Activated CD4-positive, alpha-beta T cell treated with anti-CD3 and anti-CD28 coated beads, Interleukin-2, amount 10 ng/mL, durations not matched to agents 7 days and 5 days (primary cell): Measurements from ENCODE around the gene CPVL. TPM values are rescaled to one million over a fixed set of nuclear protein-coding genes. Genes with fewer than 3 reads are reported as not detected.

Experiments
- CTCF ChIA-PET: fragments of 350-600 bp; sonication (Branson Sonifier 250); formaldehyde crosslinking; loops from one replicate; lab custom pipeline; 2021; ENCODE audit warnings: antibody characterized with exemption; lab: Charles Lee
- POLR2A ChIA-PET: fragments of 350-600 bp; sonication (Branson Sonifier 250); formaldehyde crosslinking; loops from one replicate; lab custom pipeline; 2021; ENCODE audit warnings: antibody characterized with exemption; lab: Charles Lee
- DNase-seq: peaks from one replicate; pipeline ENCODE4 v3.0.0-alpha.2; 2020
- H3K27ac Mint-ChIP-seq: one replicate; pipeline ENCODE4 v1.8.0; 2021; ENCODE audit warnings: mild to moderate bottlenecking, moderate library complexity, mixed read lengths
- H3K27me3 Mint-ChIP-seq: one replicate; pipeline ENCODE4 v1.8.0; 2021; ENCODE audit warnings: mixed read lengths
- H3K36me3 Mint-ChIP-seq: one replicate; pipeline ENCODE4 v1.8.0; 2021; ENCODE audit warnings: low read depth, mixed read lengths
- H3K4me1 Mint-ChIP-seq: one replicate; pipeline ENCODE4 v1.8.0; 2021; ENCODE audit warnings: mixed read lengths
- H3K4me3 Mint-ChIP-seq: one replicate; pipeline ENCODE4 v1.8.0; 2021; ENCODE audit warnings: mild to moderate bottlenecking, moderate library complexity, mixed read lengths
- H3K9me3 Mint-ChIP-seq: one replicate; pipeline ENCODE4 v1.8.0; 2021; ENCODE audit warnings: mixed read lengths
- total RNA-seq, 2 experiments: library from RNA; stranded (reverse); gene quantifications; one replicate each; pipeline ENCODE4 v1.2.3, GENCODE V29; 2021

The CPVL gene
- total RNA-seq, 2 experiments from 2014 or later = not detected

DNA sequence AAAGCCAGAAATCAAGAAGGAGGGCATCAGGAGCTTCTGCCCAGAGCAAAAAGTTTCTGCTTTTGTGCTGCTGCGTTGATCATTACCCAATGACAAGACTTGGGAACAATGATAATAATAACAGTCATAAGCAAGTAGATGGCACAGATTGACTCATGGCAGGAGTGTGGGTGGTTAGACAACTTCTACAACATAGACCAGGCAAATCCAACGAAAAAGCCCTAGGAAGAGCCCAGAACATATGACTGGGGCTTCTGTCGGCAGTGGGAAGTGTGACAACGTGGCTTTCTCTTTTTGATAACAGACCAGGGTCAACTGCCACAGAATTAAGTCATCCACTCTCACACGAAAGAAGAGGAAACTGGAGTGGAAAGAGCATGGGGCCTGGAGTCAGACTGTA, 102.8 kb downstream of the CPVL start:
- ChIA-PET CTCF (interaction anchor here (1.1 kb wide), 1 partner anchor 37 kb away, joined by 3 read pairs; no protein-coding TSS in a partner anchor), POLR2A (no interaction called here)
- peaks cover 11% of the 10 kb centered on the region for H3K27me3 Mint-ChIP-seq
- DNase-seq = no peak
- no peak overlapping the region for H3K4me3 Mint-ChIP-seq
- H3K27ac Mint-ChIP-seq = no peak overlapping the region
- no peaks in the 10 kb centered on the region for H3K4me1 Mint-ChIP-seq
- H3K9me3 Mint-ChIP-seq = peaks cover 5% of the 10 kb centered on the region
- H3K36me3 Mint-ChIP-seq = no peaks in the 10 kb centered on the region

DNA sequence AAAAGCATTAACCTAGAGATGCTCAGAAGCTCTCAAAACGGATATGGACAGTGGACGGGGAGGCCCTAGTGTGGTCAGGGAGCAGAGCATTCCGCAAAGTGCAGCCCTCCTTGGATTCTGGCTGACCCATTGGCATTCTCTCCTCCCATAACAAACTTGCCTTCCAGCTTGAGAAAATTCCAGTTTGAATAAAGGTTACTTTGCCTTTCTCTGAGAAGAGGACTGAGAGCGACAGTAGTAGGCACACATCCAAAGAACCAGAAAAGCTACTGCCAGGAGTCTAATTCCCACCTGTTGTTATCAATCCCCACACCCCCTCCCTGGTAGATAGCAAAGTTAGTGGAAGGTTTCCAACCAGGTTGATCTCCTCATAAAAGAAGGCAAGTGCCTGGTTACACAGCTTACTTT, 103.5 kb downstream of the CPVL start:
- Mint-ChIP-seq H3K4me1 (peaks cover 2% of the 10 kb centered on the region), H3K9me3 (peaks cover 5% of the 10 kb centered on the region), H3K27me3 (peaks cover 8% of the 10 kb centered on the region), H3K36me3 (no peaks in the 10 kb centered on the region), H3K27ac (no peak overlapping the region), H3K4me3 (no peak overlapping the region)
- DNase-seq = no peak
- POLR2A ChIA-PET = no interaction called here
- CTCF ChIA-PET = interaction anchor here (0.6 to 1.2 kb wide), 3 partner anchors 13 to 38 kb away, joined by 3 read pairs; no protein-coding TSS in a partner anchor

DNA sequence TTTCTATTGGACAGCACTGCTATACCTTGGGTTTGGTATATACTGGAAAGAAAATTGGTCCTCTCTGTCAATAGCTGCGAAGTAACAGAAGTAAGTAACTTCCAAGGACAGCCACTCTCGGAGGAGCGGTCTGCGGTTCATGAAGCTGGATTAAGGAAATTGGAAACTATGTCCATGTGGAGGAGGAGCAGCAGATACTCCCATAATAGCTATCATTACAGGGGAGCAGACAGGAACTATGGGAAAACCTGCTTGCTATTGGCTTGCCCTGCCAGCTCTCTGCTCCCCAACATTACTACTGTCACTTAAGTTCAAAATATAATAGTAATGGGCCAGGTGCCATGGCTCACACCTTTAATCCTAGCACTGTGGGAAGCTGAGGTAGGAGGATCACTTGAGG, 104.3 kb downstream of the CPVL start:
- H3K27ac Mint-ChIP-seq = no peak overlapping the region
- H3K4me1 Mint-ChIP-seq = peaks cover 2% of the 10 kb centered on the region
- POLR2A ChIA-PET = no interaction called here
- no peaks in the 10 kb centered on the region for H3K36me3 Mint-ChIP-seq
- peaks cover 4% of the 10 kb centered on the region for H3K9me3 Mint-ChIP-seq
- H3K4me3 Mint-ChIP-seq = no peak overlapping the region
- peaks cover 6% of the 10 kb centered on the region for H3K27me3 Mint-ChIP-seq
- no peak for DNase-seq
- CTCF ChIA-PET = interaction anchor here (1.2 kb wide), 1 partner anchor 14 kb away, joined by 3 read pairs; no protein-coding TSS in a partner anchor

DNA sequence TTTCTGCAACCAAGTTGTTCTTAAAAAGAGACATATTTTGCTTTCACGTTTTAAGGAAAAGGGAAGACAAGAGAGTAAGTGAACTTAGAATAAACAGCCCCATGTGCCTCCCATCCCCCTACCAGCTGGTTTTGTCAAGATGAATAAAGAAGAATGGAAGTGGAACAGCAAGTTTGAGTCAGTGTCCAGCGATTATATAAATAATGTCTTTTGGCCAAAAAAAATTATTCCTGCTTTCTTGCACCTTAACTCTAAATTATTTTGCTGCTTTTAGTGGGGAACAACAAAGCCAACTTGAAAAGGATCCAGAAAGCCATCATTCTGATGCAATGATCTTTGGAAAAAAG, 105.8 kb downstream of the CPVL start:
- Mint-ChIP-seq H3K4me3 (no peak overlapping the region), H3K27ac (no peak overlapping the region), H3K9me3 (peaks cover 3% of the 10 kb centered on the region), H3K27me3 (peaks cover 6% of the 10 kb centered on the region), H3K4me1 (peaks cover 14% of the 10 kb centered on the region), H3K36me3 (no peaks in the 10 kb centered on the region)
- ChIA-PET CTCF (interaction anchor here (0.6 to 1.1 kb wide), 2 partner anchors 16 to 26 kb away, joined by 3 to 4 read pairs; no protein-coding TSS in a partner anchor), POLR2A (no interaction called here)
- DNase-seq = no peak

DNA sequence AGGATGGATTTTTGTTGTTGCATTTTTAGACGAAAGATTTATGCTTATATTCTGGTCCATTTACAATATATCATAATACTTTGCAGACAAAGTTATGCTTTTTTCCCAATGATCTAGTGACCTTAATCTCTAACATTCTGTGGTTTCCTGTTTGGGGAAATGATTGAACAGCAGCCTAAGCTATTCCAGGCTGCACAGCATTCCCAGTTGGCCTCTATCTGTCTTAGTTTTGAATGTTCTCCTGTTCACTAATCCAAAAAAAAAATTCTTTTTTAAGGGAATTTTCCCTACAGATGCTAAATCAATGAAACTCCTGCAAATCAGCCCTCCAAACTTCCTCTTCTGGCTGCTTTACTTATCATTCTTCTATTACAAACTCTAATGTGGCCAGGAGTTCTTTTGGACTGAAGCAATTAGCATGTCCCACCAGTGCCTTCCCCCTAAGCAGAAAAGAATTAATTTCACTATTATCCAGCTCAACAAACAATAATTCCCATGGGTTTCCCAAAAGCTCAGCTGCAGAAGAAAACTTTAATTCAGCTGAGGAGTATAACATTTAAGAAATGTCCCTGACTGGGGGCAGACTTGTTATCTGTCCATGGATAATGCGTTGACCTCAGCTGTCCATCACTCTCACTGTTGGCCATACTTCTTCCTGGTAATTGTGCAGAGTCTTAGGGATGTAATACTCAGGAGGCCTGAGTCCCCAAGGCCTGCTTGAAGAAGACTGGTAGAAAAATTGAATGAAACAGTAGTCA, 106.3 kb downstream of the CPVL start:
- no peak for DNase-seq
- Mint-ChIP-seq H3K36me3 (no peaks in the 10 kb centered on the region), H3K4me3 (no peak overlapping the region), H3K9me3 (peaks cover 3% of the 10 kb centered on the region), H3K4me1 (peaks cover 20% of the 10 kb centered on the region), H3K27me3 (peaks cover 6% of the 10 kb centered on the region), H3K27ac (no peak overlapping the region)
- POLR2A ChIA-PET = no interaction called here
- CTCF ChIA-PET = interaction anchor here (1.1 kb wide), 1 partner anchor 15 kb away, joined by 3 read pairs; no protein-coding TSS in a partner anchor

DNA sequence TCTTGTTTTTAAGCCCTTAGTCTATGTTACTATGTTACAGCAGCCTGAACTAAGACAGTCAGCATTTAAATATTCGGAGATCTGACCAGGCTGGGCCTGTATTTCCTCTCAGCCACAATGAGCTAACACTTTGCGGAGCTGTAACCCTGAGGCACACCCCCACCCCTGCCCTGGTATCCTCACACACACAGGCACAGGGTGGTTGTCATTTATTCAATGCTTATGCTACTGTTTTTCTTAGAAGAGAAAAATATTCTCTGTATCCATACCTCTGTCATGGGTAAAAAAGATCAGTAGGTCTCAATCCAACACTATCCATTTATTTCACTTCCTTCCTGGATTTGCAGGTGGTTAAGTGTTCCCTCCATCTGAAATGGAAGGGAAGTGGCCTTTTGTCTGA, 107.9 kb downstream of the CPVL start:
- ChIA-PET CTCF (no interaction called here), POLR2A (no interaction called here)
- Mint-ChIP-seq H3K4me1 (peaks cover 20% of the 10 kb centered on the region), H3K36me3 (no peaks in the 10 kb centered on the region), H3K9me3 (peaks cover 3% of the 10 kb centered on the region), H3K4me3 (no peak overlapping the region), H3K27ac (no peak overlapping the region), H3K27me3 (peaks cover 6% of the 10 kb centered on the region)
- no peak for DNase-seq

DNA sequence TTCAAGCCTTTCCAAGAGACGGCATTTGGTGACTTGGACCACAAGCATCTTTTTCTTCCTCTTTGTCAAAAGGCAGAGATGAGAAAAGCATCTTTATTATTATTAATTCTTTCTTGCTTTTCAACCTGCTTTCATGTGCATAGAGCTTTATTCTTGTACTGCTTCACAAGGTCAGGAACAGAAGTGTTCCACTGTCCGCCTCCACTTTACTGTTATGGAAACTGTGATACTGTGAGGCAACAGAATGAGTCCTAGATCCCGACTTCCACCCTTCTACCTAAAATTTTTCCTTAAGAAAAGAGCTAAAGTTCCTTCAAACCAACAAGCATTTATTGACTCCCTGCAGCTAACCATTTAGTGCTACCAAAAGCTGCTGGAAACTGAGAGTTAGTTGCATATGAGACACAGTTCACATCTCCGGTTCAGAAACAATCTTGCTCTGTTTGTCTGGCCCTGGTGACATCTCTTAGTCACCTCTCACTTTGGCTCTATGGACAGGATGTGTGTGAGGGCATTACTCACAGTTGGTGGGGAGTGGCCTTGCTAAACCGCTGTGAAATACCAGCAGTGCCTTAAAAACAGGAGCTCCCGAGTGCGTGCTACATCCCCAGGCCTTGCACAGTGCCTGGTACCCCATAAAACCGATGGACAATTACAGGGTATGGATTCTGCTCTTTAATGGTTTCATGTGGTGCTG, 111.1 kb downstream of the CPVL start:
- peaks cover 3% of the 10 kb centered on the region for H3K9me3 Mint-ChIP-seq
- H3K36me3 Mint-ChIP-seq = no peaks in the 10 kb centered on the region
- POLR2A ChIA-PET = no interaction called here
- CTCF ChIA-PET = no interaction called here
- peak; percentile 6 for DNase-seq
- no peak overlapping the region for H3K4me3 Mint-ChIP-seq
- H3K27ac Mint-ChIP-seq = no peak overlapping the region
- no peaks in the 10 kb centered on the region for H3K27me3 Mint-ChIP-seq
- H3K4me1 Mint-ChIP-seq = peaks cover 20% of the 10 kb centered on the region

DNA sequence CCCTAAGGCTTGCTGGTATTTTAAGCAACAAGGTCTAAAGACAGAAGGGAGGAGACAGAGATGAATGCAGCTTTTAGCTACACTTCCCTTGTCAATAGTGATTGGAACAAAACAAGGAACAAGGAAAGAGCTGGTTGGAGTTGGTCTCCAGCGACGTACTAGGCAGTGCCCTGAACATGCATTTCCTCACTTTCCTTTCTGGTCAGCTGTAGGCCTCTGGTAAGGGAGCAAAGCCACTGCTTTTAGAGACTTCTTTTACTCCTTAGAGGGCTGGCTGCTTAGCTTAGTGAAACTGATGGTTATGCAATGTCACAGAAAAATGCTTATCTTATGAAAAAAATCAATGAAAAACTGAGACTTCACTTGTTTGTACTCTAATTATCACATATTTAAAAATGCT, 112.8 kb downstream of the CPVL start:
- Mint-ChIP-seq H3K4me1 (peaks cover 20% of the 10 kb centered on the region), H3K36me3 (no peaks in the 10 kb centered on the region), H3K9me3 (peaks cover 7% of the 10 kb centered on the region), H3K27me3 (peaks cover 2% of the 10 kb centered on the region), H3K4me3 (no peak overlapping the region), H3K27ac (no peak overlapping the region)
- no peak for DNase-seq
- ChIA-PET POLR2A (no interaction called here), CTCF (no interaction called here)

DNA sequence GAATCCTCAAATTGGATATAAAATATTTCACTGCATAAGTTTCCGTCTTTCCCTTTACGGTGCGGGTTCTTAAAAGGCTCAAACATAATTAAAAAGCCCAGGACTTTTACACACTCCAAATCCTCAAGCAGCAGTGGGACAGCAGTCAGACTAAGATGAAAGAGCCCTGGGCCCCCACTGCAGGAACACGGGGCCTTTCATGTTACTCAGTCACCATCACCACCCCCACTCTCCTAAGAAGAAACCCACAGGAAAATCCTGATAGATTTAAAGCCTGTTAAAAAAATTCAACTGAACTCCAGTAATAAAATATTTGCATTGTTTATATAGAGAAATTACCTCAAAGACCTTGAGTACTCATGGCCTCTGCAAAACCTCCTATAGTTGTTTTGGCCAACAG, 114.2 kb downstream of the CPVL start:
- peaks cover 18% of the 10 kb centered on the region for H3K4me1 Mint-ChIP-seq
- POLR2A ChIA-PET = no interaction called here
- H3K27ac Mint-ChIP-seq = no peak overlapping the region
- peaks cover 11% of the 10 kb centered on the region for H3K9me3 Mint-ChIP-seq
- CTCF ChIA-PET = no interaction called here
- no peak overlapping the region for H3K4me3 Mint-ChIP-seq
- peaks cover 5% of the 10 kb centered on the region for H3K27me3 Mint-ChIP-seq
- DNase-seq = no peak
- H3K36me3 Mint-ChIP-seq = peaks cover under 1% of the 10 kb centered on the region

DNA sequence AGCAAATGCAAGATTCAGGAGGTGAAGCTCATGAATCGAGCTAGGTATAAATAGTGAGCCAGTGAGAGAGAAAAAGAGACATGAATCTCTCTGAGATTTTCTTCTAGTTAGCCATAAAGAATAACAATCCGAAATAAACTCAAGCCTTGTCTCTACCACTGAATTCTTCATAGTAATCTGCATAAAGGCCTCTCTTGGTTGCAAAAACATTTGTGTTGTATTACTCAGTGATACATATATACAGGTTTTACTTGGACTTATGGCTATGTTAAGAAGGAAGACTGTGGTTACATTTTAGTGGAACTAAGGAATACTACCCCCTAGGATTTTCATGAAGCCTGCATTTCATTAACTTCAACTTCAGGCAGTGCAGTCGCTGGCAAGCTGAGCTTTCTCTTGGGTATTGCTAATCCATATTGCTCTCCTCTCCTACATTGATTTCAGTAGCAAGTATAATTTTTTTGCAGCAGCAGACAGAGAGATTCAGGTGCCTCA, 115.5 kb downstream of the CPVL start:
- Mint-ChIP-seq H3K9me3 (peaks cover 14% of the 10 kb centered on the region), H3K36me3 (peaks cover 1% of the 10 kb centered on the region), H3K27ac (no peak overlapping the region), H3K4me1 (peaks cover 9% of the 10 kb centered on the region), H3K27me3 (peaks cover 8% of the 10 kb centered on the region), H3K4me3 (no peak overlapping the region)
- ChIA-PET CTCF (no interaction called here), POLR2A (no interaction called here)
- DNase-seq = no peak

DNA sequence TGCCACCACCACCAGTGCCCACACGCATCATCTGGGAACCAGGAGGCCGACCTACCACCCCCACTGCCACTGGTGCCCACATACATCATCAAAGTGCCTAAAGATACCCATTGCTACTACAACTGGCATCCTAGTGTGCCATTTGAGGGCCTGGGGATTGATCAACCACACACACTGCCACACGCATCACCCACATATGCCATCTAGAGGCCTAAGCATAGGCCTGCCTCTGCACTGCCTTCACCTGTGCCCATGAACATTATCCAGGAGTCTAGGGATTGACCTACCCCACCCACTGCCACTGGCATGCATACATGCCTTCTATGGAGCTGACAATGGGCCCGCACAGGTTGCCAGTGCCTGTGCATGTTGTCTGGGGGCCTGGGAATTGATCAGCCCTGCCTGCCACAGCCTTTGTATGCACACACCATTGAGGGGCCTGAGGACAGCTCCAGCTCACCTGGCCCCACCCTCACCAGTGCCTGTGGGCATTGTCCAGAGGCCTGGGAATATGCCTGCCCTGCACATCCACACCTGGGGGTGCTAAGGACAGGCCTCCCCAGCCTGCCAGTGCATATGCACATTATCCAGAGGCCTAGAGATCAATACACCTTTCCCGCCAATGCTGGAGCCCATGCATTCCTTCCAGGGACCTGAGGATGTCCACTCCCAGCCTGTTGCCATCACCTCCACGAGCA, 123.9 kb downstream of the CPVL start:
- CTCF ChIA-PET = no interaction called here
- DNase-seq = no peak
- POLR2A ChIA-PET = no interaction called here
- Mint-ChIP-seq H3K9me3 (peaks cover 20% of the 10 kb centered on the region), H3K4me3 (no peak overlapping the region), H3K27ac (no peak overlapping the region), H3K4me1 (no peaks in the 10 kb centered on the region), H3K36me3 (peaks cover 1% of the 10 kb centered on the region), H3K27me3 (peaks cover 4% of the 10 kb centered on the region)

DNA sequence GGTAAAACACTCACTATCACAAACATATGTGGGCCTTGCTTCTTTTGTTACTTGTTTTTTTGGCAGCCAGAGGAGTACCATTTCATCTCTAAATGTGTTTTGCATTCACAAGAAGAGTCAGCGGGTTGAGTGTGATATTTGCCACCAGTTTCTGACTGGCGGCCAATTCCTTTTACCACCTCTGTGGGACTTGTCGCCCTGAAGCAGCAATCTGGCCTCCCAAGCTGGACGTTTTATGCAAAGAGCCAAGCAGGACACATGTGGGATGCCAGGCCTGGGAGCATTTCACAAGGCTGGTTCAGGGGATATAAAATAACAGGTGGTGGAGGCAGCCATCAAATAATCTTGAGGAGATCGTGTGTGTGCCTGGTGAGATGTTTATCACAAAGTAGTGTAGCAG, 126.4 kb downstream of the CPVL start:
- no peak overlapping the region for H3K27ac Mint-ChIP-seq
- ChIA-PET CTCF (no interaction called here), POLR2A (no interaction called here)
- no peak overlapping the region for H3K4me3 Mint-ChIP-seq
- H3K27me3 Mint-ChIP-seq = no peaks in the 10 kb centered on the region
- no peak for DNase-seq
- no peaks in the 10 kb centered on the region for H3K36me3 Mint-ChIP-seq
- H3K4me1 Mint-ChIP-seq = no peaks in the 10 kb centered on the region
- H3K9me3 Mint-ChIP-seq = peaks cover 11% of the 10 kb centered on the region

DNA sequence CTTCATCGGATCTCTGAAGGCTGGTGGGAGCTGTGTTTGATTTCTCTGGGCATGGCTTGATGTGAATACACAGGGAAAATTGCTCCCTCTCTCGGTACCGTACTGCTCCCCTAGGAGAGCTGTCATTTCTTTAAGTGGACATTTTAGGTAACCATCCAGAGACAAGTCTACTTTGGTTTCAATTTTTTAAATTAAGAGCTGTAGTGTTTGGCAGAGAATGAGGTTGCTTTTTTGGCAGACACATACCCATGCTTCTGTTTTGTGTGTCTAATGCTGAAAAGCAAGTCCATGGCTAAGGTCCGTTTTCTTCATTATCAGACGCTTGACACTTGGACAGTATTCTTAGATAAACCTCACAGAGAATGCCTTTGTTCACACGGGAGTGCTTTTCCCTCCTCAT, 127.0 kb downstream of the CPVL start:
- peaks cover 8% of the 10 kb centered on the region for H3K9me3 Mint-ChIP-seq
- no peak overlapping the region for H3K27ac Mint-ChIP-seq
- ChIA-PET POLR2A (no interaction called here), CTCF (no interaction called here)
- H3K36me3 Mint-ChIP-seq = no peaks in the 10 kb centered on the region
- no peaks in the 10 kb centered on the region for H3K4me1 Mint-ChIP-seq
- no peaks in the 10 kb centered on the region for H3K27me3 Mint-ChIP-seq
- no peak for DNase-seq
- no peak overlapping the region for H3K4me3 Mint-ChIP-seq
